ENCODE data around the gene JAKMIP3. TPM values are rescaled to one million over a fixed set of nuclear protein-coding genes. Genes with fewer than 3 reads are reported as not detected.

JAKMIP3 gene
- total RNA-seq, 2 experiments from 2014 or later, result 0.28 to 0.36 TPM

- DNase-seq (no peak), ATAC-seq (ENCODE audit: poor library complexity) (no peak)
- TF ChIP-seq CTCF (IDR thresholded peaks at IDR 0.05), result no peak
- Mint-ChIP-seq H3K27me3 (peaks cover 26% of the 10 kb centered on the region), H3K4me1 (ENCODE audit: low read depth) (no peaks in the 10 kb centered on the region), H3K9me3 (peaks cover 5% of the 10 kb centered on the region), H3K36me3 (ENCODE audit: low read depth) (peaks cover 5% of the 10 kb centered on the region), H3K4me3 (no peak overlapping the region), H3K27ac (no peak overlapping the region)
- no peak overlapping the region for H3K27ac ChIP-seq (ENCODE audit: low read depth in 1 of 2, low read length in 2 of 2)
- no peak overlapping the region for H3K4me3 ChIP-seq (ENCODE audit: low read length)
- peaks cover 24 to 41% of the 10 kb centered on the region in 2 experiments for H3K9me3 ChIP-seq (ENCODE audit: control insufficient read depth in 1 of 2, insufficient read depth in 1 of 2, low read length in 2 of 2)
- H3K27me3 ChIP-seq (ENCODE audit: control insufficient read depth in 1 of 2, insufficient read depth in 2 of 2, low read length in 2 of 2), result peaks cover 0 to 7% of the 10 kb centered on the region in 2 experiments
- ChIA-PET POLR2A (no interaction called here), CTCF (no interaction called here)
- H3K4me1 ChIP-seq (ENCODE audit: insufficient read depth, low read length), result no peaks in the 10 kb centered on the region
- H3K36me3 ChIP-seq (ENCODE audit: insufficient read depth, low read length), result no peaks in the 10 kb centered on the region
- intact Hi-C loops (cut with DNase I, micrococcal nuclease), result no loop called here
Measured at GRCh38 chr10:132054564-132054963, 11.2 kb upstream of the JAKMIP3 start.

GRCh38 chr10:132055616-132056015, 10.1 kb upstream of the JAKMIP3 start:
- H3K9me3 ChIP-seq (ENCODE audit: control insufficient read depth in 1 of 2, insufficient read depth in 1 of 2, low read length in 2 of 2), result peaks cover 24 to 41% of the 10 kb centered on the region in 2 experiments
- TF ChIP-seq CTCF (IDR thresholded peaks at IDR 0.05), result no peak
- DNase-seq (no peak), ATAC-seq (ENCODE audit: poor library complexity) (no peak)
- peaks cover 26% of the 10 kb centered on the region for H3K27me3 Mint-ChIP-seq
- peaks cover 0 to 7% of the 10 kb centered on the region in 2 experiments for H3K27me3 ChIP-seq (ENCODE audit: control insufficient read depth in 1 of 2, insufficient read depth in 2 of 2, low read length in 2 of 2)
- peaks cover 5% of the 10 kb centered on the region for H3K36me3 Mint-ChIP-seq (ENCODE audit: low read depth)
- H3K4me3 ChIP-seq (ENCODE audit: low read length), result no peak overlapping the region
- intact Hi-C loops (cut with DNase I, micrococcal nuclease), result no loop called here
- no peaks in the 10 kb centered on the region for H3K4me1 ChIP-seq (ENCODE audit: insufficient read depth, low read length)
- CTCF ChIA-PET, result no interaction called here
- H3K27ac ChIP-seq (ENCODE audit: low read depth in 1 of 2, low read length in 2 of 2), result no peak overlapping the region
- H3K4me1 Mint-ChIP-seq (ENCODE audit: low read depth), result no peaks in the 10 kb centered on the region
- H3K4me3 Mint-ChIP-seq, result no peak overlapping the region
- POLR2A ChIA-PET, result no interaction called here
- H3K36me3 ChIP-seq (ENCODE audit: insufficient read depth, low read length), result no peaks in the 10 kb centered on the region
- peaks cover 5% of the 10 kb centered on the region for H3K9me3 Mint-ChIP-seq
- H3K27ac Mint-ChIP-seq, result no peak overlapping the region

GRCh38 chr10:132056663-132057062, 9.1 kb upstream of the JAKMIP3 start:
- peaks cover 17 to 38% of the 10 kb centered on the region in 2 experiments for H3K9me3 ChIP-seq (ENCODE audit: control insufficient read depth in 1 of 2, insufficient read depth in 1 of 2, low read length in 2 of 2)
- intact Hi-C loops (cut with DNase I, micrococcal nuclease), result no loop called here
- Mint-ChIP-seq H3K27ac (no peak overlapping the region), H3K4me3 (no peak overlapping the region), H3K9me3 (peaks cover 5% of the 10 kb centered on the region), H3K27me3 (peaks cover 26% of the 10 kb centered on the region), H3K36me3 (ENCODE audit: low read depth) (peaks cover 5% of the 10 kb centered on the region), H3K4me1 (ENCODE audit: low read depth) (no peaks in the 10 kb centered on the region)
- no peak overlapping the region for H3K4me3 ChIP-seq (ENCODE audit: low read length)
- H3K36me3 ChIP-seq (ENCODE audit: insufficient read depth, low read length), result no peaks in the 10 kb centered on the region
- ATAC-seq (ENCODE audit: poor library complexity), result no peak
- peaks cover 0 to 7% of the 10 kb centered on the region in 2 experiments for H3K27me3 ChIP-seq (ENCODE audit: control insufficient read depth in 1 of 2, insufficient read depth in 2 of 2, low read length in 2 of 2)
- H3K27ac ChIP-seq (ENCODE audit: low read depth in 1 of 2, low read length in 2 of 2), result no peak overlapping the region
- TF ChIP-seq CTCF (IDR thresholded peaks at IDR 0.05), result no peak
- POLR2A ChIA-PET, result no interaction called here
- H3K4me1 ChIP-seq (ENCODE audit: insufficient read depth, low read length), result no peaks in the 10 kb centered on the region
- CTCF ChIA-PET, result no interaction called here
- DNase-seq, result no peak
